H9 (cell line): ENCODE data around the gene OSBP. TPM values are rescaled to one million over a fixed set of nuclear protein-coding genes. Genes with fewer than 3 reads are reported as not detected.

Source experiments
- DNase-seq: peaks from one replicate; pipeline ENCODE4 v3.0.0-alpha.2; 2017
- H2AFZ ChIP-seq: one replicate; pipeline ENCODE4 v1.6.1; 2013; ENCODE audit warnings: mild to moderate bottlenecking, low read length, control low read depth, moderate library complexity
- H2AK5ac ChIP-seq: 2 replicates; pipeline ENCODE4 v1.6.1; 2013; ENCODE audit warnings: low read length, control low read depth, mixed read lengths; ENCODE audit not compliant: insufficient read length
- H2BK120ac ChIP-seq: one replicate; pipeline ENCODE4 v1.6.1; 2013; ENCODE audit warnings: low read depth, mild to moderate bottlenecking, low read length, control low read depth, inconsistent platforms; ENCODE audit not compliant: poor library complexity, severe bottlenecking
- H2BK12ac ChIP-seq: 2 replicates; pipeline ENCODE4 v1.6.1; 2013; ENCODE audit warnings: low read length, control low read depth, mixed read lengths, low read depth; ENCODE audit not compliant: insufficient read length
- H2BK15ac ChIP-seq: 2 replicates; pipeline ENCODE4 v1.6.1; 2013; ENCODE audit warnings: low read depth, low read length, control low read depth
- H2BK20ac ChIP-seq: one replicate; pipeline ENCODE4 v1.6.1; 2013; ENCODE audit warnings: low read depth, mild to moderate bottlenecking, low read length, control low read depth, inconsistent platforms; ENCODE audit not compliant: poor library complexity, severe bottlenecking
- H2BK5ac ChIP-seq: 2 replicates; pipeline ENCODE4 v1.6.1; 2013; ENCODE audit warnings: low read length, control low read depth, mixed read lengths; ENCODE audit not compliant: insufficient read length
- H3K14ac ChIP-seq: 2 replicates; pipeline ENCODE4 v1.6.1; 2013; ENCODE audit warnings: low read length, control low read depth; ENCODE audit not compliant: insufficient read depth
- H3K18ac ChIP-seq: 2 replicates; pipeline ENCODE4 v1.6.1; 2013; ENCODE audit warnings: low read depth, mild to moderate bottlenecking, mixed read lengths, low read length, control low read depth; ENCODE audit not compliant: insufficient read length
- H3K23ac ChIP-seq: 2 replicates; pipeline ENCODE4 v1.6.1; 2013; ENCODE audit warnings: low read length, control low read depth, mixed read lengths, low read depth; ENCODE audit not compliant: insufficient read length
- H3K23me2 ChIP-seq: 2 replicates; pipeline ENCODE4 v1.6.1; 2013; ENCODE audit warnings: low read depth, mild to moderate bottlenecking, mixed read lengths, low read length, control low read depth; ENCODE audit not compliant: insufficient read length, poor library complexity, severe bottlenecking
- H3K27ac ChIP-seq: 2 replicates; pipeline ENCODE4 v1.5.1; 2013; ENCODE audit warnings: low read length, control low read depth, mixed read lengths, low read depth; ENCODE audit not compliant: insufficient read length
- H3K27me3 ChIP-seq: 2 replicates; pipeline ENCODE4 v1.6.1; 2013; ENCODE audit warnings: low read length, control low read depth, inconsistent platforms; ENCODE audit not compliant: insufficient read depth
- H3K4ac ChIP-seq: 2 replicates; pipeline ENCODE4 v1.6.1; 2013; ENCODE audit warnings: low read depth, mild to moderate bottlenecking, control low read depth, inconsistent platforms, low read length, moderate library complexity
- H3K4me1 ChIP-seq: 2 replicates; pipeline ENCODE4 v1.6.1; 2013; ENCODE audit warnings: low read length, control low read depth, inconsistent platforms; ENCODE audit not compliant: insufficient read depth
- H3K4me2 ChIP-seq: 2 replicates; pipeline ENCODE4 v1.6.1; 2013; ENCODE audit warnings: low read length, control low read depth, mixed read lengths; ENCODE audit not compliant: insufficient read length, insufficient read depth
- H3K56ac ChIP-seq: 2 replicates; pipeline ENCODE4 v1.6.1; 2013; ENCODE audit warnings: low read depth, mild to moderate bottlenecking, mixed read lengths, low read length, control low read depth; ENCODE audit not compliant: insufficient read length
- H3K79me1 ChIP-seq: 2 replicates; pipeline ENCODE4 v1.6.1; 2013; ENCODE audit warnings: low read depth, mild to moderate bottlenecking, moderate library complexity, low read length, control low read depth, inconsistent platforms; ENCODE audit not compliant: insufficient read depth, poor library complexity, severe bottlenecking
- H3K79me2 ChIP-seq: 2 replicates; pipeline ENCODE4 v1.6.1; 2013; ENCODE audit warnings: low read length, control low read depth, inconsistent platforms; ENCODE audit not compliant: insufficient read depth
- H3K9ac ChIP-seq: 2 replicates; pipeline ENCODE4 v1.6.1; 2013; ENCODE audit warnings: low read length, control low read depth, mixed read lengths; ENCODE audit not compliant: insufficient read length; ENCODE audit errors: extremely low read depth
- H3K9me3 ChIP-seq: one replicate; pipeline ENCODE4 v1.6.1; 2013; ENCODE audit warnings: low read depth, low read length, inconsistent platforms; ENCODE audit not compliant: control insufficient read depth
- H3T11ph ChIP-seq: one replicate; pipeline ENCODE4 v1.6.1; 2013; ENCODE audit warnings: mild to moderate bottlenecking, low read length, control low read depth, inconsistent platforms
- H4K20me1 ChIP-seq: one replicate; pipeline ENCODE4 v1.6.1; 2013; ENCODE audit not compliant: control insufficient read depth, insufficient read length, insufficient read depth
- H4K5ac ChIP-seq: 2 replicates; pipeline ENCODE4 v1.6.1; 2013; ENCODE audit warnings: low read depth, mild to moderate bottlenecking, mixed read lengths, low read length, control low read depth; ENCODE audit not compliant: insufficient read length
- H4K8ac ChIP-seq: replicated peaks from 2 replicates; pipeline ENCODE4 v1.6.1; 2013; ENCODE audit warnings: low read length, control low read depth, mixed read lengths, low read depth; ENCODE audit not compliant: insufficient read length
- H4K91ac ChIP-seq: 2 replicates; pipeline ENCODE4 v1.6.1; 2013; ENCODE audit warnings: low read depth, mild to moderate bottlenecking, moderate library complexity, mixed read lengths, low read length, control low read depth; ENCODE audit not compliant: insufficient read length
- H3K27ac Mint-ChIP-seq, 3 experiments: 2 replicates in 2 of 3; 3 replicates in 1 of 3; pipeline ENCODE4 v1.8.0; 2020 to 2021; ENCODE audit warnings: mixed read lengths in 3 of 3, mild to moderate bottlenecking in 1 of 3, moderate library complexity in 1 of 3
- H3K27me3 Mint-ChIP-seq: 2 replicates; pipeline ENCODE4 v1.8.0; 2021; ENCODE audit warnings: low read depth, mild to moderate bottlenecking, moderate library complexity, mixed read lengths
- H3K36me3 Mint-ChIP-seq, 3 experiments: 2 replicates in 2 of 3; 3 replicates in 1 of 3; pipeline ENCODE4 v1.8.0; 2020 to 2021; ENCODE audit warnings: low read depth in 3 of 3, mixed read lengths in 3 of 3; ENCODE audit not compliant: insufficient read depth in 1 of 3
- H3K4me1 Mint-ChIP-seq, 2 experiments: 2 replicates each; pipeline ENCODE4 v1.8.0; 2020; ENCODE audit warnings: mixed read lengths in 2 of 2
- H3K4me3 Mint-ChIP-seq, 2 experiments: 2 replicates in 1 of 2; 3 replicates in 1 of 2; pipeline ENCODE4 v1.8.0; 2020 to 2021; ENCODE audit warnings: mild to moderate bottlenecking in 2 of 2, mixed read lengths in 2 of 2, moderate library complexity in 1 of 2
- H3K9me3 Mint-ChIP-seq, 2 experiments: 2 replicates in 1 of 2; 3 replicates in 1 of 2; pipeline ENCODE4 v1.8.0; 2020; ENCODE audit warnings: mild to moderate bottlenecking in 2 of 2, mixed read lengths in 2 of 2, moderate library complexity in 1 of 2
- CTCF ChIP-seq: fragments of 200-600 bp; sonication (generic); conservative IDR thresholded peaks from 3 replicates; pipeline ENCODE4 v1.8.0; 2021; ENCODE audit warnings: antibody characterized with exemption, mild to moderate bottlenecking
- WGBS: extraction: QIAGEN DNeasy Blood & Tissue Kit; methylation state at CpG from one replicate; pipeline ENCODE4 v1.1.7; 2013; ENCODE audit warnings: missing lambda C conversion rate, low lambda C conversion rate, mixed read lengths; ENCODE audit not compliant: insufficient read length; ENCODE audit errors: extremely low coverage; 5-methylcytosine and 5-hydroxymethylcytosine counted together
- total RNA-seq: library from RNA; stranded (reverse); gene quantifications from 2 replicates; pipeline ENCODE4 v1.2.1, GENCODE V29; 2021

OSBP gene
- total RNA-seq, 1 experiment from 2014 or later, result 48.5 TPM

GRCh38 chr11:59552844-59553243, 62.7 kb downstream of the OSBP start:
- no peaks in the 10 kb centered on the region for H3K9me3 ChIP-seq
- H3K56ac ChIP-seq, result no peak overlapping the region
- H3K23ac ChIP-seq, result no peak overlapping the region
- WGBS, result no CpG with 5 or more reads among the region's 2 CpGs
- no peak overlapping the region for H2BK120ac ChIP-seq
- H3K27ac ChIP-seq, result no peak overlapping the region
- no peak overlapping the region for H2AK5ac ChIP-seq
- H2BK20ac ChIP-seq, result no peak overlapping the region
- Mint-ChIP-seq H3K9me3 (peaks cover 2 to 8% of the 10 kb centered on the region in 2 experiments; a peak in 2 of 5 replicates), H3K27me3 (peaks cover 20% of the 10 kb centered on the region), H3K4me1 (peaks cover 14 to 23% of the 10 kb centered on the region in 2 experiments), H3K36me3 (no peaks in the 10 kb centered on the region; a peak in 2 of 7 replicates), H3K4me3 (peak overlapping the region; percentile 72 to 84), H3K27ac (no peak overlapping the region)
- no peaks in the 10 kb centered on the region for H3K27me3 ChIP-seq
- H4K5ac ChIP-seq, result no peak overlapping the region
- H3K23me2 ChIP-seq, result peaks cover 15% of the 10 kb centered on the region
- no peaks in the 10 kb centered on the region for H3K79me2 ChIP-seq
- peak overlapping the region; percentile 23 for H2AFZ ChIP-seq
- no peak overlapping the region for H4K8ac ChIP-seq
- TF ChIP-seq CTCF, result no peak
- H3K79me1 ChIP-seq, result no peaks in the 10 kb centered on the region
- H2BK5ac ChIP-seq, result no peak overlapping the region
- H3T11ph ChIP-seq, result no peak overlapping the region
- H3K18ac ChIP-seq, result no peak overlapping the region
- no peak overlapping the region for H2BK12ac ChIP-seq
- H4K20me1 ChIP-seq, result no peaks in the 10 kb centered on the region
- no peak for DNase-seq
- peak overlapping the region; percentile 92 for H3K4me2 ChIP-seq
- H3K14ac ChIP-seq, result no peak overlapping the region
- H2BK15ac ChIP-seq, result no peak overlapping the region
- no peak overlapping the region for H3K4ac ChIP-seq
- 0 out of 2 replicates have a peak, but pooled peaks cover 4% of the 10 kb centered on the region for H3K4me1 ChIP-seq
- no peak overlapping the region for H4K91ac ChIP-seq
- no peak overlapping the region for H3K9ac ChIP-seq
